Astrocyte (in vitro differentiated cells and primary cell): ENCODE data around the gene THPO.

Experiments used
- EZH2 ChIP-seq: IDR thresholded peaks from 2 replicates; pipeline ENCODE4 v1.6.1; 2012; ENCODE audit warnings: mild to moderate bottlenecking, low read length, inconsistent platforms; ENCODE audit not compliant: insufficient read depth
- TF ChIP-seq, protein P1 (sequence below): IDR thresholded peaks from 2 replicates; pipeline ENCODE4 v1.5.1; 2011; ENCODE audit warnings: low read depth, mild to moderate bottlenecking, inconsistent platforms, low read length, moderate library complexity; ENCODE audit not compliant: insufficient read depth

DNA sequence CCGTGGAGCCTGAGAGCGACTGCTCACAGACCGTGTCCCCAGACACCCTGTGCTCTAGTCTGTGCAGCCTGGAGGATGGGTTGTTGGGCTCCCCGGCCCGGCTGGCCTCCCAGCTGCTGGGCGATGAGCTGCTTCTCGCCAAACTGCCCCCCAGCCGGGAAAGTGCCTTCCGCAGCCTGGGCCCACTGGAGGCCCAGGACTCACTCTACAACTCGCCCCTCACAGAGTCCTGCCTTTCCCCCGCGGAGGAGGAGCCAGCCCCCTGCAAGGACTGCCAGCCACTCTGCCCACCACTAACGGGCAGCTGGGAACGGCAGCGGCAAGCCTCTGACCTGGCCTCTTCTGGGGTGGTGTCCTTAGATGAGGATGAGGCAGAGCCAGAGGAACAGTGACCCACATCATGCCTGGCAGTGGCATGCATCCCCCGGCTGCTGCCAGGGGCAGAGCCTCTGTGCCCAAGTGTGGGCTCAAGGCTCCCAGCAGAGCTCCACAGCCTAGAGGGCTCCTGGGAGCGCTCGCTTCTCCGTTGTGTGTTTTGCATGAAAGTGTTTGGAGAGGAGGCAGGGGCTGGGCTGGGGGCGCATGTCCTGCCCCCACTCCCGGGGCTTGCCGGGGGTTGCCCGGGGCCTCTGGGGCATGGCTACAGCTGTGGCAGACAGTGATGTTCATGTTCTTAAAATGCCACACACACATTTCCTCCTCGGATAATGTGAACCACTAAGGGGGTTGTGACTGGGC, 33.3 kb downstream of the THPO start:
- TF ChIP-seq, protein P1, sequence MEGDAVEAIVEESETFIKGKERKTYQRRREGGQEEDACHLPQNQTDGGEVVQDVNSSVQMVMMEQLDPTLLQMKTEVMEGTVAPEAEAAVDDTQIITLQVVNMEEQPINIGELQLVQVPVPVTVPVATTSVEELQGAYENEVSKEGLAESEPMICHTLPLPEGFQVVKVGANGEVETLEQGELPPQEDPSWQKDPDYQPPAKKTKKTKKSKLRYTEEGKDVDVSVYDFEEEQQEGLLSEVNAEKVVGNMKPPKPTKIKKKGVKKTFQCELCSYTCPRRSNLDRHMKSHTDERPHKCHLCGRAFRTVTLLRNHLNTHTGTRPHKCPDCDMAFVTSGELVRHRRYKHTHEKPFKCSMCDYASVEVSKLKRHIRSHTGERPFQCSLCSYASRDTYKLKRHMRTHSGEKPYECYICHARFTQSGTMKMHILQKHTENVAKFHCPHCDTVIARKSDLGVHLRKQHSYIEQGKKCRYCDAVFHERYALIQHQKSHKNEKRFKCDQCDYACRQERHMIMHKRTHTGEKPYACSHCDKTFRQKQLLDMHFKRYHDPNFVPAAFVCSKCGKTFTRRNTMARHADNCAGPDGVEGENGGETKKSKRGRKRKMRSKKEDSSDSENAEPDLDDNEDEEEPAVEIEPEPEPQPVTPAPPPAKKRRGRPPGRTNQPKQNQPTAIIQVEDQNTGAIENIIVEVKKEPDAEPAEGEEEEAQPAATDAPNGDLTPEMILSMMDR: no peak
- no peak for TF ChIP-seq EZH2
